Gastrocnemius medialis (tissue), 4 donors: ENCODE measurements around the gene PAK6.

Experiments
- CTCF ChIP-seq, 5 experiments: fragments of 450-650 bp in 3 of 5; fragments of 200-600 bp in 2 of 5; sonication (generic) in 2 of 5; IDR thresholded peaks in 4 of 5; conservative IDR thresholded peaks in 1 of 5; 1 replicate in 4 of 5; 2 replicates in 1 of 5; pipeline ENCODE4 v1.5.1; 2016 to 2019; ENCODE audit warnings: antibody characterized with exemption in 5 of 5, mild to moderate bottlenecking in 3 of 5, moderate library complexity in 3 of 5
- POLR2A ChIP-seq, 2 donors: fragments of 450-650 bp; IDR thresholded peaks; one replicate each; pipeline ENCODE4 v1.6.1; 2017; ENCODE audit warnings: antibody characterized with exemption in 2 of 2, mild to moderate bottlenecking in 2 of 2, moderate library complexity in 2 of 2

GRCh38 chr15:40250771-40251483, 12.1 kb downstream of the PAK6 start:
- TF ChIP-seq POLR2A (IDR thresholded peaks at IDR 0.05) (no peak), CTCF (IDR thresholded peaks at IDR 0.05 in 4 of 5, conservative IDR thresholded peaks at IDR 0.05 in 1 of 5) (no peak)
